GM21619 (cell line): Measurements from ENCODE around the gene CCDC85A.

Source experiments
- ATAC-seq: cut with Tn5 transposase; IDR thresholded peaks from one replicate; pipeline ENCODE4 v1.9.1; 2021; ENCODE audit not compliant: unreplicated experiment

The CCDC85A gene

DNA sequence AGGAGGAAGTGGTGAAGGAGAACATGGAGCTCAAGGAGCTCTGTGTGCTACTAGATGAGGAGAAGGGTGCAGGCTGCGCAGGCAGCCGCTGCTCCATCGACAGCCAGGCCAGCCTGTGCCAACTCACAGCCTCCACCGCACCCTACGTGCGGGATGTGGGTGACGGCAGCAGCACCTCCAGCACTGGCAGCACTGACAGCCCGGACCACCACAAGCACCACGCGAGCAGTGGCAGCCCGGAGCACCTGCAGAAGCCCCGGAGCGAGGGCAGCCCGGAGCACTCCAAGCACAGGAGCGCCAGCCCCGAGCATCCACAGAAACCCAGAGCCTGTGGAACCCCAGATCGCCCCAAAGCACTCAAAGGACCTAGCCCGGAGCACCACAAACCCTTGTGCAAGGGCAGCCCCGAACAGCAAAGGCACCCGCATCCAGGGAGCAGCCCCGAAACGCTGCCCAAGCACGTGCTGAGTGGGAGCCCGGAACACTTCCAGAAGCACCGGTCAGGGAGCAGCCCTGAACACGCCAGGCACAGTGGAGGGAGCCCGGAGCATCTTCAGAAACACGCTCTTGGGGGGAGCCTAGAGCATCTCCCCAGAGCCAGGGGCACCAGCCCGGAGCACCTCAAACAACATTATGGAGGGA lies 9.0 kb downstream of the CCDC85A start:
- ATAC-seq = no peak

DNA sequence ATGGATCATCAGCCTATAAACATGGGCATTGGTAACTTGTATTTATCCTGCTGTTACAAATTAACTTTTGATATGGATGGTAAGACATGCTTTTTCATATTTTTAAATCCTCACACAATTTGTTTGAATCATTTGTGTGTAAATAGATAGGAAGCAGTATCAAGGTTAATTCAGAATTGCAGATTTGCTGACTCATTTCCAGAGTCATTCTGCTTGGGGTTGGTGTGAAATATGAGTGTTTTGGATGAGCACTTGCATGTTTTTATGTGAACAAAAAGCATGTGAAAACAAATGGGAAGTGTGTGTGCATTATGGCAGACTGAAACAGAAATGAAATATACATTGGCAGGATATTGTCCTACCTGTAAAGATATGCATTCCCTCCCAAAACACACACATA lies 11.8 kb downstream of the CCDC85A start:
- no peak for ATAC-seq

- ATAC-seq = no peak
Measured at GRCh38 chr2:56197816-56198215, 14.0 kb downstream of the CCDC85A start.

DNA sequence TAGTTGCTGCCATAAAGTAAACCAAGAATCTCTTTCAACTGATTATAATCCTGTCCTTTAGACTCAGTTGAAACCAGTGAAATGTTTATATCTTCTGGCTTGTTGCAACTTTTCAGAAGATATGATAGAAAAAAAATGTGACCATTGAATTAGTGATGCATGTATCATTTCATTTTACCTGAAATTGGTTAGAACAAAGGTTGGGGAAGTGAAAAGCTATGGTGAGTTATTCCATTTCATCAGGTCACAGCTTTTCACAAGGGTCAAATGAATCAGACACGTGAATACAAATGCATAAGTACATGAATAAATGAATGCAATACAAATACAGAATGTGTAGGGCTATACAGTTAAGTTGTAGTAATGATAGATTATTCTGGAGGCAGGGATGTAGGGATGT lies 15.1 kb downstream of the CCDC85A start:
- ATAC-seq = no peak

- no peak for ATAC-seq
Measured at GRCh38 chr2:56199492-56199891, 15.7 kb downstream of the CCDC85A start.

DNA sequence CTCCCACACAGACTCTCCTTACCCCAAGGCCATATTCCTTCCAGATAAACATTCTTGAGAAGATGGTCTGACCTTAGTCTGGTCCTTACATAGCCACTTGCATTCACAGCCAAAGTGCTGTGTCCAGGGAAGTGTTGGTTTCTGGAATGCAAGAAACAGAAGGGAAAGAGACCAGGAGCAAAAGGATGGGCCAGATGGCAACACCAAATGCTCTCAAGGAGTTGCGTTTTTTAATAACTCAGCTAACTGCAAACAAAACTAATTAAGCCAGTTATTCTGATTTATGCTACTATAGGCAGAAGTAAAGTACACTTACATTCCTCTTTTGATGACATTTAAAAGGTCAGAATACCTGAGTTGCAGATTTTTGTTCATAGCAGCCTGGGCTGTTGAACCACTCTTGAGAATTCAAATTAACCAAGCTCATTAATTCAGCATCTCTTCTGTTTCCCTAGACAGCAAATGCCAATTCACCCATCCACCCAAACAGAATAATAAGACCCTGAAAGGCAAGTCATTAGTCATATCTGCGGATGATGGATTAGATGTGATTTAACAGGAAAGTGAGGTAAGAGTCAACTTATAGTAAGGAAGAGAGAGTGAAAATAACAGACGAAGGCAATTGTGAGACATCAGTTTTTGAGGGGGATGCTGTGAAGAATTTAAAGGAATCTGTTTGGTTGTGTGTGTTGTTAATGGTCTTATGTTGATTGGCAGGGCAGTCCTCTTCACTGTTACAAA lies 18.8 kb downstream of the CCDC85A start:
- ATAC-seq = no peak

DNA sequence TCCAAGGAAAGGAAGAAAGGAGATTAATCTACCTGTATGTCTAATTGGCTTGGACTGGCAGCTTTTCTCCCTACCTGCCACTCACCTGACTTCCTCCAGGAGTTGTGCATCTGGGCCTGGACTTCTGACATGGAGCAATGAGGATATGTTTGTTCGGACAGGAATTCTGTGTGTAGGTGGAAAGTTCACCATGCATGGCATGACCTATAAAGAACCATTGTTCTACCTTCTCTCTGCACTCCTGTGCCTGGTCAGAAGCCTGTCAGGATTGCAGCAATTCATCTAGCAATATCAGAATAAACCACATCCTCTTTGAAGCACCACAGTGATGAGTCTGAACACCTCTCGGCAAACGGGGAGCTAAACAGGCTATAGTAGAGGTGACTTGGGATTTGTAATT lies 20.8 kb downstream of the CCDC85A start:
- ATAC-seq = no peak

DNA sequence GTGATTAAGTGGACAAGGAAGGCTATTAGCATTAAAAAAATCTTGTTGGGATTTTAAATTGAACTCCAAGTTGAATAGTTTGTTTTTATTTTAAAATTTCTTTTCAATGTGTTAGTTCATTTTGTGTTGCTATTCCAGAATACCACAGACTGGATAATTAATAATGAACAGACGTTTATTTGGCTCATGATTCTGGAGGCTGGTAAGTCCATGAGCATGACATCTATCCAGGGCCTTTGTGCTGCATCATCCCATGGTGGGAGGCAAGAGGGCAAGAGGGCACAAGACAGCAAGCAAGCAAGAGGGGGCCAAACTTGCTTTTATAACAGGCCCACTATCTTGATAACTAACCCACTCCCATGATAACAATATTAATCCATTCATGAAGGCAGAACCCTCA lies 22.5 kb downstream of the CCDC85A start:
- ATAC-seq = no peak

GRCh38 chr2:56207760-56208159 lies 24.0 kb downstream of the CCDC85A start:
- no peak for ATAC-seq

GRCh38 chr2:56208380-56208779 lies 24.6 kb downstream of the CCDC85A start:
- no peak for ATAC-seq

DNA sequence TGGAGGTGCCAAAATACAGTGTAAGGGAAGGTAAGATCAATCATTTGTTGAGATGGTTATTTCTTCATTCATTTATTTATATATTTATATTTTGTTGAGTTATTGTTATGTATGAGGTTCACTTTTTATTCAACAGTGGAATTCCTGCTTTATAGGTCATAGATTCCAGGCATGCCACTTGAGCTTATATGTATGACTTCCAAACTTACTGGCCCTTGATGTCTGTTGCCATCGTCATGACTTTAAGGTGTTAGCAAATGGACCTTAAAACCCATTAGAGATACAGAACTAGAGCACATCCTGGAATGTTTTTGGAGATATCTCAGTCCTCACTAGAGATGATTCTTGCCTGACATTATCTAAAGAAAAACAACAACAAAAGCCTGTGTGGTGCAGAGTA lies 25.9 kb downstream of the CCDC85A start:
- no peak for ATAC-seq

GRCh38 chr2:56210291-56210690 lies 26.5 kb downstream of the CCDC85A start:
- ATAC-seq = no peak

DNA sequence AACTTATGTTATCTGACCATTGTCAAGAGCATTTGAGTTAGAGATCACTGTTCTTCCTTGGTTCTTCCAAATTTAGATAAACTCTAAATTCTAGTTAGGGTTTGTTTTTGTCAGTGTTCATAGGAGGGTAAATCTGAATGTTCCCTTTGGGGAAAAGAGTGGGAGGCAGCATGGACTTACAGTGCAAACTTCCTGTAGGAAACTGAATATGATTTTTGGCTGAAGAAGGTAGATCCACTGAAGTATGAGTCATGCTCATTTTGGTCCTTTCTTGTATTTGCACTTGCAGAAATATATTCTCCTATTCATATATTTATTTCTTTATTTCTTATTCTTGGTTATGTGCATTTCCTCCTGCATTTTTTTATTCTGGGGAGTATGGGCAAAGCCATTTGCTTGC lies 27.3 kb downstream of the CCDC85A start:
- ATAC-seq = no peak

DNA sequence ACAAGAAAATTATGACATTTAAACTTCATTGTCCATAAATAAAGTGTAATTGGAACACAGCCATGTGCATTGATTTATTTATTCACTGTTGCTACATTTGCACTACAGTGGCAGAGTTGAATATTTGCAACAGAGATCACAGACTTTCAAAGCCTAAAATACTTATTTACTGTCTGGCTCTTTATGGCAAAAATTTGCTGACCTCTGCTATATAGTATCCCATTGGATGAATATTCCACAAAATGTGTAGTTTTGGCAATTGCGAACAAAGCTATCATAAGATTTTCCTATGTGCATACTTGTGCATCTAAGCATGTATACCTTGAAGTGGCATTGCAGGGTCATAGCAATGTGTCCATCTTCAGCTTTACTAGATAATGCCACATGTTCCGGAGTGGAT lies 32.1 kb downstream of the CCDC85A start:
- no peak for ATAC-seq

- ATAC-seq = no peak
Measured at GRCh38 chr2:56217106-56217505, 33.3 kb downstream of the CCDC85A start.

DNA sequence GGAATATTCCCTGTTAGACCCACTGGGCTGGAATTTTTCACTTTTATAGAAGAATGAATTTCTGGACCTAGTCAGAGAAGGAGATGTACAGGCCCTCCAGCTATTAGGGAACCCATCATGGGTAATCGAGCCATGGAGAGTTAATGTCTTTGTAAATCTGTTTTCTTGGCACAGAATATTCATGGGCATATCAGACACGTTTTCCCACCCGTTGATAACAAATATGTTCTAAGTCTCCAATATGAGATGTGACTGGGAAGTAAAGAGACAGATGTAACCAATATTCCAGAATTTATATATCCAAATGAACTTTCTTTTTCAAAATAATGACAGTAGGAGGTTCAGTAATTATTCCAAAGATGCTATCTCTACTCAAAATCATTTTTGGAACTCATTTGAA lies 38.7 kb downstream of the CCDC85A start:
- ATAC-seq = no peak

- ATAC-seq = no peak
Measured at GRCh38 chr2:56224316-56224715, 40.5 kb downstream of the CCDC85A start.

GRCh38 chr2:56227811-56228210 lies 44.0 kb downstream of the CCDC85A start:
- ATAC-seq = no peak

DNA sequence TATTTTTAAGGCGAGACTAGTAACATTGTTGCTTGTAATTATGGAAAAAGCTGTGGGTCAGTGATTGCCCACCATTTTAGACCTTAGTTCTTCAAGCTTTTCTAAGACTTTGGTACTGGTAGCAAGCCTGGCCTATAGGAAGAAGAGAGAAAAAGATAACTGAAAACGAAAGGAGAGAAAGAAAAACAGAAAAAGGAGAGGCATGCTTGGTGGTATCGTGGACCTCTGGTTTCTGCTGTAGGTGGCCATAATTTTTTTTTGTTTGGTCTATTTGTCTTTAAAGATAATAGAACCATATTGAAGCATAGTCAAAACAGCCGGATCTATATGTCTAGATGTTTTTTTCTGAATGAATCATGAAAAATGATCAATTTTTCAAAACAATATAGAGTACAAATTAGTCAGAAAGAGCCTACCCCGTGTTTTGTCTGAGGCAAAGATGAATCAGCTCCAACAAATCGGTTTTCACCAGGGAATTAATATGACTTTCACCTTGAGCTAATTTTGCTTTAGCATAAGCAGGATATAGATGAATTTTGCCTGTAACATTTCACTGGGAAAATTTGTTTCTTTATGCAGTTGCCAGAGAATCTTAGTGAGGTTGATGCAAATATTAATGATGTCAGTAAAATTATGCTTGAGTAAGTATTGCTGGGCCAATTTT lies 45.7 kb downstream of the CCDC85A start:
- ATAC-seq = no peak

- ATAC-seq = no peak
Measured at GRCh38 chr2:56230156-56230555, 46.4 kb downstream of the CCDC85A start.

DNA sequence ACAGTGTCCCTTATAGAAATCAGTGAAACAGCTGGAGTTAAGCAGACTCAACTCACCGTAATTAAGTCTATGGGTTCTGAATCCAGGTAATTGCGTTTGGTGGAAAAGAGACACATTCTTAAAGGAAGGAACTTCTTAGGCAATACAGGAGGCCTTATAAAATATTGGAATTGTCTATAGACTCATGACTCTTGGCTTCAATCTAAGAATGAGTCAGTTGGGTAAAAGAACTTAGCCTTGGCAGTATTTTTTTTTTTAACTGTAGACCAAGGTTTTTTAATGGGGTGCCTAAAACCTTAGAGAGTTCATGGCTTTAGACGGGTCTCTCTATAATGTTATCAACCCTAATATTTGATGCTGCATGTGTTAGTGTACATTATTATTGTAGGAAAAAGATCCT lies 47.6 kb downstream of the CCDC85A start:
- no peak for ATAC-seq

GRCh38 chr2:56232912-56233311 lies 49.1 kb downstream of the CCDC85A start:
- ATAC-seq = no peak
